Measurements from ENCODE around the gene ATRNL1.
"Not testable (repeated sequence)": the region's sequence is repeated elsewhere in the genome, so short reads cannot be mapped to it uniquely, and the experiment has no call there.

Gene ATRNL1

DNA sequence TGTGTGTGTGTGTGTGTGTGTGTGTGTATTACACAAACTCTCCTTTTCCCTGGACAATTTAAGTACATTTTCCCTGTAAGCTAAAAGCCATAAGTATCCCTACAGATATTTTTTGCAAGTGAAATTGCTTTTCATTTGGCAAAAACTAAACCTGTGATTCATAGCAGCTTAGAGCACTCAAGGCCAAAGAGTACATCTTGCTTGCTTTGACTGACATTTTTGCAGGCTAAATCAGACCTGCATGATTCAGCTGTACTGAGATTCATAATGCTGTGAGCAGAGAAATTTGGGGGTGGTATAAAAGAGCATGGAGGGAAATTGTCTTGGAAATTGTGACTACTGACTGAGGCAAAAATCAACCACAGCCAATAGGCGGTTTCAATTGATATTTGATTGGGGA lies 679.4 kb downstream of the ATRNL1 start:
- no peak for DNase-seq

DNA sequence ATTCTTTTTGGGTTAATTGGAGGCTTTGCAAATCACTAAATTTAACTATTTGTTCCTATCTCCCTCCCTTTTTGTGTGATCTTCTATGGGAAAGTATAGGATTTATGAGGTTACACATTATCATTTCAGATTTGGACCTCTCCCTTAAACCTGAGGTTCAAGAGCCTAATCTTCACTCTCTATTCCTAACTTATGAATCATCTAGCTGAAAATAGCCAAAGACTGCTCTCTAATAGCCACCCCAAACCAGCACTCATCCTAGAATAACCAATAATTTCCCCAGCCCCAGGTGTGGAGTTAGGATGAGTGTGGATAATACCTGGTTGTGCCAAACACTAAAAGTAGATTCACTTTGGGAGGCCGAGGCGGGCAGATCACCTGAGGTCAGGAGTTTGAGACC lies 680.7 kb downstream of the ATRNL1 start:
- no peak for DNase-seq

DNA sequence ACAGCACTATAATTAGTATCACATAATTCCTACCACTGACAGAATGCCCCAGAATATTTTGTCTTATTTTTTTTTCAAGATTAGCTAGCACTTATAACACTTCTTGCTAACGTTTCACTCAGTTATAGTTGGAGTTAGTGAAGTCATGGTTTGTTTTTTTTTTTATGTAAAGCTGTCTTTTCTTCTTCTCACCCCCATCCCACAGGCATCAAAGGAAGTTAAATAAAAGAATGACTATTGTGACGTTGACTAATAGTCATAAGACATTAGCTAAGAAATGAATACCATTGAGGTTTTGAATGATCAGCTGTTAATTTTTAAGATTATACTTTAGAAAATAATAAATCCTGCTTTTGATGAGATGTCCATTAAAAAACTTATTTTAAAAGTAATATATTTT lies 681.6 kb downstream of the ATRNL1 start:
- DNase-seq, result no peak

DNA sequence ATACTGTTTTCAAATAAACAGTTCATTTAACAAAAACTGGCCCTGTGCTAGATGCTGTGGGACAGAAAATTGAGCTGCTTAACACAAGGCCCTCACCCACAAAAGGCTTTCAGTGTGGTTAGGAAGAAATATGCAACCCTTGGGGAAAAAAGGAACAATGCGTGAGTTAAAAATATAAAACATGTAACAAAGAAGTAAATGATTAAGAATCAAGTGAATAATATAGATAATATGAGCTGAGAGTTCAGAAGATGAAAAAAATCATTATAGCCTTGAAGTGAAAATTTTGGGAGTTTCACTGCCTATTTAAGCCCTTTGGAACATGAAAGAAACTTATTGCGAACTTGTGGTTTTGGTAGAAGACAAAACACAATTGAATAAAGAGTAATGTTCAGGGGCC lies 684.5 kb downstream of the ATRNL1 start:
- DNase-seq, result no peak

GRCh38 chr10:115790220-115790619 lies 697.1 kb downstream of the ATRNL1 start:
- DNase-seq, result no peak

GRCh38 chr10:115795964-115796363 lies 702.8 kb downstream of the ATRNL1 start:
- no peak for DNase-seq

GRCh38 chr10:115801457-115801856 lies 708.3 kb downstream of the ATRNL1 start:
- no peak for DNase-seq

- no peak for DNase-seq
Measured at GRCh38 chr10:115801992-115802391, 708.8 kb downstream of the ATRNL1 start.

DNA sequence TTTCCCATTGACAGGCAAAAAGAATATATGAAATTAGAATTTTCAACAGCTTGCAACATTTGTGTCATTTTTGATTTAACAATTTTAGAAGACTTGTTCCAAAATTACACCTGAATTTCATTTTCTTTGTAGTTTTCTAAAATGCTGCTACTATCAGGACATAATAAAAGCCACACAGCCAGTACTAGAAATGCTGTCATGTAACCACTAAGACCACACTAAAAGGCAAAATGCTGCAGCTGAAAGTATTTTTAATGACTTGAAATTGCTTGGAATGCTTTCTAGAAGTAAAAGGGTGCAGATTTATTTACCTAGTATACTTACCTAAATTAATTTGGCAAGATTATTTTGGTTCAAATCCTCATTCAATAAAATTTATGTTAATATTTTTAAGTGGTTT lies 709.7 kb downstream of the ATRNL1 start:
- no peak for DNase-seq

GRCh38 chr10:115814542-115814941 lies 721.4 kb downstream of the ATRNL1 start:
- no peak for DNase-seq

DNA sequence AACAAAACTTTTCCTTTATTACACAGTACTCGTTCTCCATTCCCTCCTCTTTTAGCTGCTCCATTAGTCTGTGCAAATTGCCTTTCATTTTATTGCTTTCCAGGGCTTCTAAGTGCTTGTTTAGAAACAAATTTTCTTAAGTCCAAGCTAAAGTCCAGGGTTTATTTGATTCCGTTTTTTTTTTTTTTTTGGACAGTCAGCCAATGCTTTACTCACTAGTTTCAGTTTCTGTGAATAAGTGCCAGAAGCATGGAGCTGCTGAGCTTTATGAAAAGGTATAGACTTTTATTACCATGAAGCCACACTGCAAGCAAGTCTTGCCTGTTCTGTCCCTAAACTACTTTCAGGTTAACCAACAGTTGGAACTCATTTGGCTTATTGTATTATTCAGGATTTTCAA lies 724.8 kb downstream of the ATRNL1 start:
- no peak for DNase-seq

- no peak for DNase-seq
Measured at GRCh38 chr10:115826396-115826795, 733.2 kb downstream of the ATRNL1 start.

DNA sequence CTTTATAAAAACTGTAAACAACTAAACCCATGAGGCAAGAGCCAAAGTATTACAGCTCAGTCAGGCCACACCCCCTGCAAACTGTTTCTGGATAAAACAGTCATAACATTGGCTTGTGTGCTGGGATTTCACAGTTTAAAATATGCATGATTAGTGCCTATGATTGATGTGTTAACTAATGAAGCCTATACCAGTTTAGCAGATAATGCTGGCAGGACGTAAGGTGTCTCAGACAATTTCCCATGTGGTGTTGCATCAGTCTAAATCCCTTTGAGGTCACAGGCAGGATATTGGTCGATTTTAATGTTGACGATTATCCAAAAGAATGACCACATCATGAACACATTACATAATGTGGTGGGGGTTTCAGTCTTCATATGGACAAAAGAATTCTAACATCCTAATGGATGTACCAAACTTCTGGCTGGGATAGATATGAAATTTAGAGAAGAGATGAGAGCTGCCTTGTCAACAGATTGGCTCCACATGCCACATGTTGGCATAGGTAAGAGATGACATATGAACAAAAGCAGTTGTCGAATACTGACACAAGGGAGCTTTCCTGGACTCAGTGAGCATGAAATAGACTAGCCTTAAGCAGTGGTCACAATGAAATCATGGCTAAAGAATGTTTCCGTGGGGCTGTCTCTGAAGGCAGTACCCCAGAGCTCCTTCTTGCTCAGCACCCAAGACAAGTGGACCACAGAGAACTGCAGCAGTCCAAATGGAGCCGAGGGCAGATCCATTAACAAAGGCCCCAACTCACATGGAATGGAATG lies 734.3 kb downstream of the ATRNL1 start:
- no peak for DNase-seq

GRCh38 chr10:115828182-115828581 lies 735.0 kb downstream of the ATRNL1 start:
- DNase-seq, result not testable (repeated sequence)

DNA sequence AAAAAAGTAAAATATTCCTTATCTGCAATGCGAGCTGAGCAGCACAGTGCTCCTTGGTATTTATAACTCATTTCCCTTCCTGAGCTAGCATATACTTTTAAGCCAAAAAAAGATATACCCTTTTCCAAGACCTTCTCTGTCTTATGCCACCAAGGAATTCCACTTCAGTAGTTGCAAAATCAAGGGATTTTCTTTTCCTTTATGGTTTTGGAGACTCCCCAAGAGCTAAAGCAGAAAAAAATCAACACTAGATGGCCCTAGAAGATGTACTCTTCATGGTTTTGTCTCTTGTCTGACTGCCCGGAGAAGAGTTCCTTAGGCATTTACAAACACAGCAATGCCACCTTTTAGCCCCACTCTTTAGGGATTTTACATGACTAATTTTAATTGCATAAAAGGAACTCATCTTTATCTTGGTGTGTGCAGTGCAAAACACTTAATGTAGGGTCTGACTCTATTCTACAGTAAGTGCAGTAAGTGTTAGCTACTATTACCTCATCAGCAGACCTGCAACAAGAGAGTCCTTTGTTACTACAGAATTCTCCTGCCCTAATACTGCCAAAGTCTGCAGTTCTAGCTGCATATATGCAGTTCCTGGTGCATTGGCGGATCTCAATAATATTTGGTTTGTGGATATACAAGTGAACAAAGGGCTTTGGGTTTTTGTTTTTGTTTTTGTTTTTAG lies 736.5 kb downstream of the ATRNL1 start:
- no peak for DNase-seq

DNA sequence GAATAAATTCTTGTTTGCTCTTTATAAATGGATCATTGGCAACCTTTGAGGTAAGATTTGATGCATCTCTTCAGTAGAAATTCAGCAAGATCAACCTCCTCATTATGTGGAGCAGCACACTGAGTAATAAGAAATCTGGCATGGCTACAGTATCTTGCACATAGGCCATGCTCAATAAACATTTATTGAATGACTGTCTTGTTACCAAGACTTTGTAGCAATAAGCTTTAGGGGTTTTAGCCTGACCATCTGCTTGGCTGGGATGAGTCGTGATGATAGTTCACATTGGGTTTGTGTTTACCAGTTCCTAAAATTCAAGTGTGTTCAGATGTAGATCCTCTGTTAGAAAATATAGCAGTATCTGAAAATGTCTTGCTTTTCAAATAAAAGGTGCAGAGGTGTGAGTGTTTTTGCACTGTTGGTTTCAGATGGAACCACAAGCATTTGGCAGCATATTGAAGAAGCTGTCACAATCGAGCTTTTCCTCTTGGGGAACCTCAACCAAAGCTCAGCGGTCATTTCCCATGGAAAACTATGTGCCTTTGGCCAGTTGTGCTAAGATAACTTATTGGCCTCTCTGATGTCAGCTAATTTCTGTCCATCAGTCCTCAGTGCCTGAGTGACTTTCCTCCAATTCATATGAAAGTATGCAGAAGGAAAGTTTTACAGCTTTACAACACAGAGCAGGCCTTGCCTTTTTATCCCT lies 737.3 kb downstream of the ATRNL1 start:
- no peak for DNase-seq

DNA sequence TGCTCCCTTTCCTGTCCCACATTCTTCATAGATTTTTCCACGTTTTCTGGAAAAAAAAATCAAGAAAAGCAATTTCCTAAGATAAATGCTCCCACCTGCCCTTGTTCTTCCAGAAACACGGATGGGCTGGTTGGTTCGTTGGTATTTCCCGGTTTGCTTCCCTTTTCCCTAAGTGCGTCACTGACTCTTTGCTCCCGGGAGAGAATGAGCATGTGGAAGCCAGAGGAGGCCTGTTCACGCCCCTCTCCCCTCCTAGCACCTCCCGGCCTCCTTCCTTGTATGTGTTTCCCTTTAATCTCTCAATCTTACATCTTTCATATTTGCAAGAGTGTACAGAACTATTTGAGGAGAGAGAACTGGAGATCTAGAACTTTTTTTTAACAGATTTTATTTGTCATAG lies 737.9 kb downstream of the ATRNL1 start:
- no peak for DNase-seq

- DNase-seq, result no peak
Measured at GRCh38 chr10:115833119-115833518, 740.0 kb downstream of the ATRNL1 start.

DNA sequence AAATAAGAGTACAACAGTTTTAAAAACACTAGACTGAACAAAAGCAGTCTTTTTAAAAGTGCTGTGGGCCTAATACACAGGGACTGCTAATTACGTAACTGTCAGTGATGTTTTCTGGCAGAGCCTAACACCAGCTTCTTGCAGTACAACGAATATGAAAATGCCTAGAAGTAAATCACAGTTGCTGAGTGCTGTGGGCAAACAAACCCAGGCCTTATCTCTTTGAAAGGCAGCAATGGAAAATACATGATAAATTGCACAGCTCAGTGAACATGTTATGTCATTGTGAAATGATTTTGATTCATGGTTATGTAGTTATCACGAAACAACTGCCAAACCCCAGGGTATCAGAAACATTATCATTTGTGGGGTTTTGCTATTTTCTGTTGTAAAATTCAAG lies 751.4 kb downstream of the ATRNL1 start:
- peak; percentile 46 for DNase-seq

DNA sequence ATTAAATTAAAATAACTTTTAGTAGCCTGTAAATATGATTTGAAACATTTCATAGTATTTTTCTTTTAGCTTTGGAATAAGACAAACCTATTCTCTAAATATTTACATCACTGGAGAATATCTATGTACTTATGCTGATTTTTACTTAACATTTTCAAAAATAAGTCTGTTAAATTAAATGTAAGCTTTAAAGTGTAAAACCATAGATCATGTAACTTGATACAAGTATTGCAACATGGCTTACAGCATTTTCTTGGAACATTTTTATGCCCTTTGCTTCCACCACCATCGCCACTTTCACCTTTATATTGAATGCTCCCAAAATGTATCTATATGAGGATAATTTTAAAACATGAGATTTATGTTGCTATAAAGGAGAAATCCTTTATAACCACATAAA lies 752.8 kb downstream of the ATRNL1 start:
- no peak for DNase-seq

- DNase-seq, result no peak
Measured at GRCh38 chr10:115846528-115846927, 753.4 kb downstream of the ATRNL1 start.

- no peak for DNase-seq
Measured at GRCh38 chr10:115849197-115849596, 756.0 kb downstream of the ATRNL1 start.

GRCh38 chr10:115850666-115851065 lies 757.5 kb downstream of the ATRNL1 start:
- no peak for DNase-seq

DNA sequence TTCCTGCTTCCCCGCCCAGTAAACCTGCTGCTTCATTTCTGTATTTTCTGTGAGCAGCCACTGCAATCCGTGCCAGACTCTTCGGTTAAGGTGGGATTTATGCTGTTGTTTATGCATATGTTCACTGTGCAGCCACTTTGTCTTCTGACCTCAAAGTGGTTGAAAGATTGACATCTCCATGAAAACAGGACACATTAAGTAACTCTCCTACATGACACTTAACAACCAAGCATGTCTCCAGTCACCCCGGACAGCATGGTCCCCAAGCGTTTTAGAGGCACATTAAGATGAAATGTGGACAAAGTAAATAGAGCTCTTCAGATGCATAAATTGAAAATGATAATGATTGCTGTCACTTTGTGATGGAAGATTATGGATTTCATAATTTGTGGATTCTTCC lies 758.5 kb downstream of the ATRNL1 start:
- no peak for DNase-seq

Measured in NCI-H1092 (cell line).